Adrenal gland (tissue), 12 donors: ENCODE measurements around the gene GABPA. TPM values are rescaled to one million over a fixed set of nuclear protein-coding genes. Genes with fewer than 3 reads are reported as not detected.

Source experiments
- DNase-seq, 7 donors: peaks; one replicate each; pipeline ENCODE4 v3.0.0-alpha.2; 2019 to 2020
- H3K27ac ChIP-seq, 5 donors: fragments of 200-600 bp; sonication (generic) in 4 of 5; 1 replicate in 3 of 5; 2 replicates in 2 of 5; pipeline versions ENCODE4 v1.5.1 to v1.8.0; 2016 to 2020; ENCODE audit warnings: mild to moderate bottlenecking in 1 of 5
- H3K27me3 ChIP-seq: fragments of 200-600 bp; 2 replicates; pipeline ENCODE4 v1.8.0; 2021
- H3K36me3 ChIP-seq, 2 donors: fragments of 200-600 bp; replicated peaks in 1 of 2; 1 replicate in 1 of 2; 2 replicates in 1 of 2; pipeline versions ENCODE4 v1.5.1 to v1.8.0; 2018 to 2022
- H3K4me1 ChIP-seq, 2 donors: fragments of 200-600 bp; replicated peaks in 1 of 2; 1 replicate in 1 of 2; 2 replicates in 1 of 2; pipeline versions ENCODE4 v1.5.1 to v1.8.0; 2018 to 2021
- H3K4me3 ChIP-seq, 4 donors: fragments of 200-600 bp; sonication (generic) in 3 of 4; one replicate each; pipeline ENCODE4 v1.5.1; 2016 to 2018
- H3K9me3 ChIP-seq, 3 donors: fragments of 200-600 bp; sonication (generic) in 1 of 3; replicated peaks in 1 of 3; 1 replicate in 2 of 3; 2 replicates in 1 of 3; pipeline versions ENCODE4 v1.5.1 to v1.8.0; 2016 to 2021
- CTCF ChIP-seq, 6 experiments: fragments of 450-650 bp in 4 of 6; fragments of 200-600 bp in 2 of 6; sonication (generic) in 1 of 6; IDR thresholded peaks; 1 replicate in 5 of 6; 2 replicates in 1 of 6; pipeline versions ENCODE4 v1.5.1 to v1.8.0; 2016 to 2021; ENCODE audit warnings: antibody characterized with exemption in 6 of 6, mild to moderate bottlenecking in 2 of 6, moderate library complexity in 1 of 6
- POLR2A ChIP-seq, 2 donors: fragments of 450-650 bp; IDR thresholded peaks; one replicate each; pipeline ENCODE4 v1.6.1; 2017; ENCODE audit warnings: antibody characterized with exemption in 2 of 2, mild to moderate bottlenecking in 2 of 2, moderate library complexity in 1 of 2
- WGBS, 4 donors: extraction: QIAGEN DNeasy Blood & Tissue Kit in 2 of 4; methylation state at CpG; one replicate each; pipeline versions ENCODE4 v1.1.5 to v1.1.7; 2013 to 2017; 5-methylcytosine and 5-hydroxymethylcytosine counted together
- intact Hi-C, 2 donors: fragments of 100-400 bp; cut with DNase I; formaldehyde crosslinking; loops; one replicate each; pipeline versions ENCODE4 v1.14.1 to v1.15.0; 2022 to 2023
- polyA plus RNA-seq, 3 donors: library from polyadenylated mRNA; stranded (reverse); fragments of 200-250 nt in 2 of 3; fragments of 350-450 nt in 1 of 3; fragmentation: Illumina TruSeq in 1 of 3; extraction: RNeasy Lipid Tissue Mini Kit (QIAGEN cat#74804) in 1 of 3; gene quantifications; one replicate each; pipeline ENCODE4 v1.2.3, GENCODE V29; 2013 to 2014
- total RNA-seq, 9 donors: library from RNA; depleted of rRNA in 4 of 9; stranded (reverse); fragments of >200 nt in 4 of 9; fragments of 120-200 nt in 1 of 9; fragmentation: NEBNext Ultra II Directional in 1 of 9; extraction: Animal tissue kit (Norgen Biotek cat#: 25700) in 1 of 9; gene quantifications; one replicate each; pipeline versions ENCODE4 v1.1.0 to v1.2.4, GENCODE V29; 2013 to 2023
- donor health status: healthy with polysubstance abuse.
- donor health status: Bipolar disorder and iron deficiency.
- donor health status: DM: yes; HTN: yes; CAD: no.
- donor health status: DM: no; HTN: no; CAD: no.
- donor health status: DM: no; HTN: no; CAD: no.
- donor health status: DM: yes; HTN: yes; CAD: no.

GABPA gene
- total and polyA plus RNA-seq, 12 donors: 7.2 to 33.0 (median 20.7) TPM

GRCh38 chr21:25788677-25789076 lies 53.9 kb downstream of the GABPA start:
- TF ChIP-seq POLR2A (IDR thresholded peaks at IDR 0.05) (no peak), CTCF (IDR thresholded peaks at IDR 0.05) (no peak)
- no peak for DNase-seq
- no peaks in the 10 kb centered on the region for H3K9me3 ChIP-seq
- H3K4me3 ChIP-seq: no peak overlapping the region
- H3K27me3 ChIP-seq: no peaks in the 10 kb centered on the region
- H3K27ac ChIP-seq: no peak overlapping the region
- peaks cover 4 to 9% of the 10 kb centered on the region in 2 donors for H3K4me1 ChIP-seq
- 59 to 67% (median 64%) methylated on average over 4 to 6 of the region's 6 CpGs for WGBS, 4 donors
- intact Hi-C loops: no loop called here
- H3K36me3 ChIP-seq: no peaks in the 10 kb centered on the region

GRCh38 chr21:25790122-25790877 lies 55.5 kb downstream of the GABPA start:
- intact Hi-C loops: loop anchor here in 1 of 2 donors (10.0 kb wide), 1 partner anchor 925 kb away; no protein-coding TSS in a partner anchor
- no peaks in the 10 kb centered on the region for H3K9me3 ChIP-seq
- TF ChIP-seq CTCF (IDR thresholded peaks at IDR 0.05) (peak; percentile 23 to 52 (median 43)), POLR2A (IDR thresholded peaks at IDR 0.05) (no peak)
- H3K36me3 ChIP-seq: no peaks in the 10 kb centered on the region
- peak overlapping the region in 2 of 5 donors; percentile 2 to 21 for H3K27ac ChIP-seq
- peak in 4 of 7 donors; percentile 18 to 42 (median 22) for DNase-seq
- H3K4me3 ChIP-seq: peak overlapping the region in 2 of 4 donors; percentile 26 to 51
- peaks cover 4 to 9% of the 10 kb centered on the region in 2 donors for H3K4me1 ChIP-seq
- WGBS, 4 donors: 8 to 12% (median 12%) methylated on average over 7 of the region's 7 CpGs
- no peaks in the 10 kb centered on the region for H3K27me3 ChIP-seq

GRCh38 chr21:25790878-25791204 lies 56.1 kb downstream of the GABPA start:
- TF ChIP-seq CTCF (IDR thresholded peaks at IDR 0.05) (no peak), POLR2A (IDR thresholded peaks at IDR 0.05) (no peak)
- H3K27me3 ChIP-seq: no peaks in the 10 kb centered on the region
- H3K4me1 ChIP-seq: peaks cover 4 to 9% of the 10 kb centered on the region in 2 donors
- H3K27ac ChIP-seq: peak overlapping the region in 2 of 5 donors; percentile 2 to 21
- no peaks in the 10 kb centered on the region for H3K9me3 ChIP-seq
- H3K4me3 ChIP-seq: peak overlapping the region in 1 of 4 donors; percentile 51
- DNase-seq: no peak
- no peaks in the 10 kb centered on the region for H3K36me3 ChIP-seq
- intact Hi-C loops: loop anchor here in 1 of 2 donors (10.0 kb wide), 1 partner anchor 924 kb away; no protein-coding TSS in a partner anchor

GRCh38 chr21:25791319-25791718 lies 56.5 kb downstream of the GABPA start:
- DNase-seq: no peak
- no peaks in the 10 kb centered on the region for H3K9me3 ChIP-seq
- intact Hi-C loops: loop anchor here in 1 of 2 donors (10.0 kb wide), 1 partner anchor 923 kb away; no protein-coding TSS in a partner anchor
- no peaks in the 10 kb centered on the region for H3K27me3 ChIP-seq
- TF ChIP-seq POLR2A (IDR thresholded peaks at IDR 0.05) (no peak), CTCF (IDR thresholded peaks at IDR 0.05) (no peak)
- H3K27ac ChIP-seq: no peak overlapping the region
- 89 to 100% (median 99%) methylated on average over 1 of the region's 1 CpG for WGBS, 4 donors
- no peaks in the 10 kb centered on the region for H3K36me3 ChIP-seq
- no peak overlapping the region for H3K4me3 ChIP-seq
- H3K4me1 ChIP-seq: peaks cover 4 to 9% of the 10 kb centered on the region in 2 donors
